ENCODE data around the gene SOCS2. TPM values are rescaled to one million over a fixed set of nuclear protein-coding genes. Genes with fewer than 3 reads are reported as not detected.
A peak's percentile ranks its signal among the peaks of the same experiment; 100 is the strongest.

SOCS2 gene
- total RNA-seq, 1 experiment from 2014 or later: 15.2 TPM

DNA sequence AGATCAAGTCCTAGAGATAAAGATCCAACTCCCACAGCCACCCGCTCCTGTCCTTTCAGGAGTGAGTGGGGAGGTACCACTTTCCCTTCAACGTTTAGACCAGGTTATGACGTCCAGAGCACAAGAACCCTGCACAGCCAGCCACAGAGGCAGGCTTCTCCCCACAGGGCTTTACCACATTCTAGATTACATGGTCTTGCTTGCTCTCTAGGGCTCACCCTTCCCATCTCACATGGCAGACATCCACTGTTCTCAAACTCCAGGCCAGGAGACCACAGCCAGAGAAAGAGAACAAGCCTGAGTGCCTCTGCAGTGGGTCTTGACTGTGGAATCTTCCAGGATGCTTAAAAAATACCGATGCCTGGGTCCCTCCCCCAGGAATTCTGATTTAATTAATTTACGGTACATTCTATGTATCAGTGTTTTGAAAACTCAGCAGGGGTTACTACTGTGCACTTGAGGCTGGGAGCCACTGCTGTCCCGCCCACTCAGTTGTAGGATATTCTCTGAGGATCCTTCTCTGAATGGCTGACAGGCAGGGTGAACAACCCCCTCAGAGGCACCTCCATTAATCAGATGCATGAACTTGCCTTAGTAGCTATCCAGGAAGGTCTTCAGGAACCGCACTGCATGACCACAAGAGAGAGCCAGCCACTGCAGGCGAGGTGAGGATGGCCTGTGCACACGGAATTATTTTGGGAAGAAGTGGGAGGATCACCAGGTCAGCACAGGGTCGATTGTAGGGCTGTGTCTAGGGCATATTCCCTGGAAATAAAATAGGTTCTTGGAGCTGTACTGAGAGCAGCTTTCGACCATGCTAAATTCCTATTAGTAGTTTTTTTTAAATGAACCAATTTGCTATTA, 21.5 kb upstream of the SOCS2 start:
- ATAC-seq: peak; percentile 25; the same call in 1 of the 2 replicates
- ChIA-PET RAD21 (ENCODE audit: low non-redundant PET in 1 of 2, low total read pairs in 2 of 2, uncharacterized antibody in 2 of 2, unreplicated experiment in 2 of 2) (interaction anchor here (0.6 to 1.0 kb wide), 2 partner anchors 49 to 551 kb away, joined by 3 to 4 read pairs; no protein-coding TSS in a partner anchor), CTCF (interaction anchor here (1.2 kb wide), 1 partner anchor 47 kb away, joined by 4 read pairs; no protein-coding TSS in a partner anchor), POLR2A (no interaction called here)
- Histone ChIP-seq H3K36me3 (ENCODE audit: control insufficient read depth in 1 of 2, insufficient read depth in 2 of 2, low read length in 2 of 2) (no peaks in the 10 kb centered on the region), H3K4me3 (replicated peaks in 1 of 2; ENCODE audit: low read depth in 1 of 2, low read length in 2 of 2) (no peak overlapping the region), H3K27ac (ENCODE audit: low read depth, low read length) (no peak overlapping the region), H4K20me1 (ENCODE audit: insufficient read depth) (0 out of 2 replicates have a peak, but pooled peaks cover 2% of the 10 kb centered on the region), H2AFZ (ENCODE audit: low read depth, low read length, poor library complexity, severe bottlenecking) (no peak overlapping the region), H3K27me3 (ENCODE audit: insufficient read depth, low read length) (no peaks in the 10 kb centered on the region), H3K9me3 (ENCODE audit: control insufficient read depth in 1 of 2, insufficient read depth in 1 of 2, low read depth in 1 of 2, low read length in 2 of 2) (no peaks in the 10 kb centered on the region), H3K79me2 (ENCODE audit: insufficient read depth, low read length) (no peaks in the 10 kb centered on the region), H3K4me2 (ENCODE audit: low read length) (no peak overlapping the region), H3K9me2 (ENCODE audit: insufficient read depth) (no peaks in the 10 kb centered on the region), H3K9ac (ENCODE audit: low read length) (no peak overlapping the region), H3K4me1 (ENCODE audit: control insufficient read depth in 1 of 2, insufficient read depth in 2 of 2, low read length in 2 of 2) (no peaks in the 10 kb centered on the region)
- BruUV-seq (replicated peaks): no TSS peak
- TF ChIP-seq, protein P1, sequence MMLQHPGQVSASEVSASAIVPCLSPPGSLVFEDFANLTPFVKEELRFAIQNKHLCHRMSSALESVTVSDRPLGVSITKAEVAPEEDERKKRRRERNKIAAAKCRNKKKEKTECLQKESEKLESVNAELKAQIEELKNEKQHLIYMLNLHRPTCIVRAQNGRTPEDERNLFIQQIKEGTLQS (IDR thresholded peaks at IDR 0.05): no peak
- TF ChIP-seq CBX3 (IDR thresholded peaks at IDR 0.05; ENCODE audit: low read depth) (no peak), ZNF274 (IDR thresholded peaks at IDR 0.05; ENCODE audit: low read depth, low read length) (no peak), CEBPB (IDR thresholded peaks at IDR 0.05; ENCODE audit: low read depth) (no peak), TCF7L2 (IDR thresholded peaks at IDR 0.05; ENCODE audit: borderline replicate concordance, extremely low read depth, insufficient read depth, insufficient read length) (no peak), EZH2phosphoT487 (IDR thresholded peaks at IDR 0.05; ENCODE audit: borderline replicate concordance) (no peak), SIN3A (IDR thresholded peaks at IDR 0.05; ENCODE audit: low read depth) (no peak), ZFX (IDR thresholded peaks at IDR 0.05) (no peak)
- TF ChIP-seq, protein P2, sequence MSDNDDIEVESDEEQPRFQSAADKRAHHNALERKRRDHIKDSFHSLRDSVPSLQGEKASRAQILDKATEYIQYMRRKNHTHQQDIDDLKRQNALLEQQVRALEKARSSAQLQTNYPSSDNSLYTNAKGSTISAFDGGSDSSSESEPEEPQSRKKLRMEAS (IDR thresholded peaks at IDR 0.05): no peak
- intact Hi-C loops (cut with micrococcal nuclease): no loop called here
- no peak for DNase-seq (ENCODE audit: low read depth, low spot score)

All from HCT116 (cell line).